GM19240 (cell line): ENCODE measurements around the gene C1orf210.

Experiments
- DNase-seq: peaks from one replicate; pipeline ENCODE4 v3.0.0; 2011; ENCODE audit warnings: low spot score; ENCODE audit not compliant: insufficient read length

C1orf210 gene

DNA sequence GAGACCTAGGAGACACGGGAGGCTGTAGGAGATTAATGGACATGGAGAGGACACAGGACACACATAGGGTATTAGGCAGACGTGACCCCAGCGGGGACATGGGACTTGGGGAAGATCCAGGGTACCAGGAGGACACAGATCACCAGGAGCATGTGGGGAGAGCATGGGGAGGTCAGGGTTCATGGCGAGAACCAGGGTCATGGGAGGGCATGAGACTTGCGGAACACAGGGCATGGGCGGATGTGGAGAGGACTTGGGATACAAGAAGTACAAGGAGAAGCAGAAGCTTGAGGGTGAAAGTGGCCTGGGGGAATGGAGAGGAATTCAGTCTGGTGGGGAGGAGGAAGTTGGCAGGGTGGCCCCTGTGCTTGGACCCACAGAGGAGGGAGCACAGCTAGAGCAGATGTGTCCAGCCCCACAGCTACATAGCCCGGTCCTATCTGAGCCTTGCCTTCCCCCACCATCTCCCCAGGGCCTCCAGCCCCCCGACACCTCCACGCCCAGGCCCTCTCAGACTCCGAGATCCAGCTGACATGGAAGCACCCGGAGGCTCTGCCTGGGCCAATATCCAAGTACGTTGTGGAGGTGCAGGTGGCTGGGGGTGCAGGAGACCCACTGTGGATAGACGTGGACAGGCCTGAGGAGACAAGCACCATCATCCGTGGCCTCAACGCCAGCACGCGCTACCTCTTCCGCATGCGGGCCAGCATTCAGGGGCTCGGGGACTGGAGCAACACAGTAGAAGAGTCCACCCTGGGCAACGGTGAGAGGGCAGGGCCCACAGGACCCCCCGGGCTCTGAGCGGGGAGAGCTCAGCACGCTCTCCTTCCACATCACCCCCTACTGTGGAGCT lies 27.5 kb upstream of the C1orf210 start:
- no peak for DNase-seq

DNA sequence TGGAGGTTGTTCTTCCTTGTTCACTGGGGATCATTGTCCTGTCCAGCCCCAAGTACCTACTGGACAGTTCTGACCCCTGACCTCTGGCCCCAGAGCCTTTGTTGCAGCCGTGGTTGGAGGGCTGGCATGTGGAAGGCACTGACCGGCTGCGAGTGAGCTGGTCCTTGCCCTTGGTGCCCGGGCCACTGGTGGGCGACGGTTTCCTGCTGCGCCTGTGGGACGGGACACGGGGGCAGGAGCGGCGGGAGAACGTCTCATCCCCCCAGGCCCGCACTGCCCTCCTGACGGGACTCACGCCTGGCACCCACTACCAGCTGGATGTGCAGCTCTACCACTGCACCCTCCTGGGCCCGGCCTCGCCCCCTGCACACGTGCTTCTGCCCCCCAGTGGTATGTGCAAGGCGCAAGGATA lies 26.8 kb upstream of the C1orf210 start:
- DNase-seq, result no peak

DNA sequence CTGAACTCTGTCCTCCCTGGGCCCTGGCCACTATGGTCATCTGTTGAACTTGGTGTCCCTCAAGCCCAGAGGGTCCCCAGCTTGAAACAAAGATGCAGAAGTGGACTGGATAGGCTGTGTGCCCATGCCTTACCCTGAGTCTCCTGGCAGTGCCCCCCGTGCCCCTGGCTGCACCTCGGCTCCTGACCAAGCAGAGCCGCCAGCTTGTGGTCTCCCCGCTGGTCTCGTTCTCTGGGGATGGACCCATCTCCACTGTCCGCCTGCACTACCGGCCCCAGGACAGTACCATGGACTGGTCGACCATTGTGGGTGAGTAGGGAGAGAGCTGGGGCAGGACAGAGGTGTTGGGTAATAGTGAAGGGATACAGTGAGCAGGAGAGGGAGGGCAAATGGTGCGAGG lies 26.1 kb upstream of the C1orf210 start:
- no peak for DNase-seq

DNA sequence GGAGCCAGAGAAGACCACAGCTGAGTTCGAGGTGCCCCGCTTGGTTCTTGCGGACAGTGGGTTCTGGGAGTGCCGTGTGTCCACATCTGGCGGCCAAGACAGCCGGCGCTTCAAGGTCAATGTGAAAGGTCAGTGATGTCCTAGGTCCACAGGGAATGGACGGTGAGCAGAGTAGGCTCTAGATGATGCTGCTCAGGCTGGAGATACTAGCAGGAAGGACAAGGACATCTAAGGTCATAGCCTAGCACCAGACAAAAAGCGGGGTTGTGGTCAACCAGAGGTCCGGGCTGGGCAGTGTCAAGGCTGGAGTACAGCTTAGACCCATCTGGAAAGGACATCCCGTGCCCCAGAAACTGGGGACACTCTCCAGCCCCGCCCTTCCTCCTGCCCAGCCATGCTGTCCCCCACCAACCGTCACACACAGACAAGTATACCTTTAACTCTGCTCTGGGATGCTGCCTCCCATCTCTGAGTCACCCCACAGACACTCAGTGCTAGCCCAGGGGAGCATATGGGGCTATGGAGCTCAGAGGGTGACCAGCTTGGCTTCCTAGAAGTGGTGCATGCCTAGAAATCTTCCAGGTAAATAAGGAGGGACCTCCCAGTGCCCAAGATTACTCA lies 24.1 kb upstream of the C1orf210 start:
- no peak for DNase-seq

DNA sequence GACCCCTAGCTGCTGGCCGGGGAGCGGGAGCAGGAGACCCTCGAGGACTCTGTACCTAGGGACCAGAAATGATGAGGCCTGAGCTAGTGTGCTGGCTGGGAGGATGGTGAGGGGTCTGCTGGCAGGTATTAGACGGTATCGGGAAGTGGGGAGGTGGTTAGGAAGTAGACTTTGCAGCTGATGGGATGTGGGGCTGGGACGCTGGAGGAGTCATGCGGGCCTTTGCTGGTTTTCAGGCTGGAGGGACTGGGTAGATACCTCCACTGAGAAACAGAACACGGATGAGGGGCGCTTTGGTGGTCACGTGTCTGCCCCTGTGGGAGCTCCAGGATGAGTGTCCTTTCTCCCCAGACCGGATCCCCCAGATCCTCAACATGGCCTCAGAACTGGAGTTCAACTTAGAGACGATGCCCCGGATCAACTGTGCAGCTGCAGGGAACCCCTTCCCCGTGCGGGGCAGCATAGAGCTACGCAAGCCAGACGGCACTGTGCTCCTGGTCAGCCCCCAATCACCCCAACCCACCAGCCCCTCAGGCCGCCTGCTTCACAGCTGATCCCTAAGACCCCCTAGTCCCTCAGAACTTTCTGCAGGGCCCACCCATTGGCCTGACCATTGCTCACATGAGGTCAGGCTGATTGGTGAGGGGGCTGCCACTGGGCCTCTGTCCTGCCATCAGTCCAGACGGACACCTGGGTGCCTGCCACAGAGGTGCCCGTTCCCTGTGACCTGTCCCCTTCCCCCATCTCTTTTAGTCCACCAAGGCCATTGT lies 23.4 kb upstream of the C1orf210 start:
- DNase-seq, result no peak

DNA sequence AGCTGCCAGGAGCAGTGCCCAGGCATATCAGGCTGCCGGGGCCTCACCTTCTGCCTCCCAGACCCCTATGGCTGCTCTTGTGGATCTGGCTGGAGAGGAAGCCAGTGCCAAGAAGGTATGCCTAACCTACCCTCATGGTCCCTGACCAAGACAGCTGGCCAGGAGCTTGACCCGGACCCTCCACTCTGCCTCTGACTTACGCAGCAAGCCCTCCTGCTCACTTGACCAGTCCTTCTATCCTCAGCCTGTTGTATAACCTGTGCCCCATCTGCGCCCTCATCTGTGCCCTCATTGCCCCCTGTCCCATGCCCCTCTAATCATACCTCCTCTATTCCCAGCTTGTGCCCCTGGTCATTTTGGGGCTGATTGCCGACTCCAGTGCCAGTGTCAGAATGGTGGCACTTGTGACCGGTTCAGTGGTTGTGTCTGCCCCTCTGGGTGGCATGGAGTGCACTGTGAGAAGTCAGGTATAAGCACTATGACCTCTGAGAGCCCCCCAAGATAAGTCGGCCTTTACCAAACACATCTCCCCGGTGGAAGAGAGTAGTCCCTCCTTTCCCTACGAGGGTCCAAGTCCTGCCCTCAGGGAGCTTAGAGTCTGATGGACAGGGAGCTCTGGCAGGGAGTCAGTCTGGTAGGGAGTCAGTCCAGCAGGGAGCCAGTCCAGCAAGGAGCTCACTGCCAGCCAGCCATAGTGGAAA lies 22.2 kb upstream of the C1orf210 start:
- no peak for DNase-seq

DNA sequence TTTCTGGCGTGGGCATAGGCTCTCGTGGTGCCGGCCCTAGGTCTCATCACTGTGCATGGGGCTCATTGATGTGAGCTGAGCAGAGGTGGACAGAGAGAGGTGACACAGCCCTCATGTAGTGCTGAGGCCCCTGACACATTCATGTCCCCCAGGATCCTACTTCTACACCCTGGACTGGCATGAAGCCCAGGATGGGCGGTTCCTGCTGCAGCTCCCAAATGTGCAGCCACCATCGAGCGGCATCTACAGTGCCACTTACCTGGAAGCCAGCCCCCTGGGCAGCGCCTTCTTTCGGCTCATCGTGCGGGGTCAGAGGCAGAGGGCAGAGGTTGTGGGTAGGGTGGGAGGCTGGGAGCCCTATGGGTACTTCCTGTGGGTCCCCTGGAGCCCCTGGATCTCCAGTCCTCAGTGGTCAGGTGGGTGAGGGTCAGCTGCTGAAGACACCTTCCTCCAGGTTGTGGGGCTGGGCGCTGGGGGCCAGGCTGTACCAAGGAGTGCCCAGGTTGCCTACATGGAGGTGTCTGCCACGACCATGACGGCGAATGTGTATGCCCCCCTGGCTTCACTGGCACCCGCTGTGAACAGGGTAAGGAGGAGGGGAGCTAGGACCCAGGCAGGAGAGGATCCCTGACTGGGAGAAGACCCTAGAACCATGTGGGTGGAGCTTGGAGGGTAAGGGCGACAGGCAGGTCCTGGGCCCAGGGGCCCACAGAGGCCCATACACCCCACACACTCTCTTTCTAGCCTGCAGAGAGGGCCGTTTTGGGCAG lies 21.5 kb upstream of the C1orf210 start:
- no peak for DNase-seq

DNA sequence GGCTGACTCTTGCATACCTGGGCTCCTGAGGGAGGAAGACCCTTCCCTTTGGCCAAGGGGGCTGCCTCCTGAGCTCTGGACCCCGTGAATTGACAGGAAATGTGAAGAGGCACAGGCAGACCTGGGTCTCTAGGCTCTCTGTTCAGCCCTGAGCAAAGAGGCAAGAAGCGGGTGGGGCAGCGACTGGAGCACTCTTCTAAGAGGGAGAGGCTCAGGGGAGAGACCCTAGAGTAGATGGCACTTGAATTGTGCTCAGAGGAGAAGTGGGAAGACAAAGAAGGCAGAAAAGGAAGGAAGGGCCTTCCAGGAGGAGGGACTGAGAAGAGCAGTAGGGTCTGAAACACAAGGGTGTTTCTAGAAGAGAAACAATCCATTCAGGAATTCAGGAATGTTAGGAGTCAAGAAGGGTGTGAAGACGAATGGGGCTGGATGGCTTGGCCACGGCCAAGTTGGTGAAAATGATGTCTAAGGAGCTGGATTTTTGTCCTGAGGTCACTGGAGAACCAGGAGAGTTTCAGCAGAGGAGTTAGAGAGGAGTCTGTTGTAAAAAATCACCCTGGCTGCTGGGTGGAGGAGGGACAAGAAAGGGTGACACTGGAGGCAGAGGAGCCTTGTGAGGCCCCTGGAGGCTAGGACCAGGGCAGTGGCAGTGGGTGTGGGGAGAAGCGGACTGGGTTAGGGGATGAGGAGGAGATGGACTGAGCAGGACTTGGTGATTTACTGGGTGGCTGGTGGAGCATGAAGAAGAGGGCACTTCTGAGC lies 20.7 kb upstream of the C1orf210 start:
- no peak for DNase-seq

DNA sequence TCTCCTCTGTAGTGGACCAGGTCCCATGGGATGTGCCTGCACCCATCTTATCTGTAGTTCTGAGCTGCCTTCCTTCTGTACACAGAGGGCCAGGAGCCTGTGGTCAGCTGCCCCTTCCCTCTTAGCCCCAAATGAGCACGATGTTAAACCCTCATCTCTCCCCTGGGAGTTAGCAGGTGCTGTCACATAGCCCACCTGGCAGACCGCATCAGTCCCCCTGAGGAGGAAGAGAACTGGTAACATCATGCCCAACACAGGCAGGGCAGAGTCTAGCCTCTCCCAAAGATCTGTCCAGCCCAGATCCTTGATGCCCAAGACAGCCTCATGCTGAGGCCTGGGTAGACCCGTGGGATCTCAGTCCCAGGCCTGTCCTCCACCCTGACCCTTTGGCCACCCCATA lies 20.1 kb upstream of the C1orf210 start:
- no peak for DNase-seq

DNA sequence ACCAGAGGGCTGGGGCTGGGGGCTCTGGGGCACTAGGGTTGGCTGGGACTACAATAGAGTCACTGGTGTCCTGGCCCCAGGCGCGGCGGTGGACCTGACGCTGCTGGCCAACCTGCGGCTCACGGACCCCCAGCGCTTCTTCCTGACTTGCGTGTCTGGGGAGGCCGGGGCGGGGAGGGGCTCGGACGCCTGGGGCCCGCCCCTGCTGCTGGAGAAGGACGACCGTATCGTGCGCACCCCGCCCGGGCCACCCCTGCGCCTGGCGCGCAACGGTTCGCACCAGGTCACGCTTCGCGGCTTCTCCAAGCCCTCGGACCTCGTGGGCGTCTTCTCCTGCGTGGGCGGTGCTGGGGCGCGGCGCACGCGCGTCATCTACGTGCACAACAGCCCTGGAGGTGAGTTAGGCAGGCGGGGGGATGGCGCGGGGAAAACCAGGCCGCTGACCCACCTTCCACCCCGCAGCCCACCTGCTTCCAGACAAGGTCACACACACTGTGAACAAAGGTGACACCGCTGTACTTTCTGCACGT lies 19.5 kb upstream of the C1orf210 start:
- DNase-seq, result no peak

DNA sequence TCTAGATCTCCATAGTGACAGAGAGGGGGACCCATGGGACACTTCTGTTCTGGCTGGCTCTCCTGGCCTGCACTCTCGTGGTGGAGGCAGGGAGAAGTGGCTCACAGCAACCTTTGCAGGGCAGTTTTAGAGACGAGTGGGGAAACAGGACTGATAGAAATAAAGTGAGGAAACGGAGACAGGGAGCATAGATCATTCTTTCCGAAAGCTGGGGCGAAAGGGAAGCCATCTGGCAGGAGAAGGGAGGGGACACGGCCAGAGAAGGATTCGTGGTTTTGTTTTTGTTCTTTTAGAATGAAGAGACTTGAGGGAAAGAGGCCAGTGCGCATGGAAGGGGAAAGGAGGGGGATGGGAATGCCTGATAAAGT lies 18.9 kb upstream of the C1orf210 start:
- DNase-seq, result no peak

DNA sequence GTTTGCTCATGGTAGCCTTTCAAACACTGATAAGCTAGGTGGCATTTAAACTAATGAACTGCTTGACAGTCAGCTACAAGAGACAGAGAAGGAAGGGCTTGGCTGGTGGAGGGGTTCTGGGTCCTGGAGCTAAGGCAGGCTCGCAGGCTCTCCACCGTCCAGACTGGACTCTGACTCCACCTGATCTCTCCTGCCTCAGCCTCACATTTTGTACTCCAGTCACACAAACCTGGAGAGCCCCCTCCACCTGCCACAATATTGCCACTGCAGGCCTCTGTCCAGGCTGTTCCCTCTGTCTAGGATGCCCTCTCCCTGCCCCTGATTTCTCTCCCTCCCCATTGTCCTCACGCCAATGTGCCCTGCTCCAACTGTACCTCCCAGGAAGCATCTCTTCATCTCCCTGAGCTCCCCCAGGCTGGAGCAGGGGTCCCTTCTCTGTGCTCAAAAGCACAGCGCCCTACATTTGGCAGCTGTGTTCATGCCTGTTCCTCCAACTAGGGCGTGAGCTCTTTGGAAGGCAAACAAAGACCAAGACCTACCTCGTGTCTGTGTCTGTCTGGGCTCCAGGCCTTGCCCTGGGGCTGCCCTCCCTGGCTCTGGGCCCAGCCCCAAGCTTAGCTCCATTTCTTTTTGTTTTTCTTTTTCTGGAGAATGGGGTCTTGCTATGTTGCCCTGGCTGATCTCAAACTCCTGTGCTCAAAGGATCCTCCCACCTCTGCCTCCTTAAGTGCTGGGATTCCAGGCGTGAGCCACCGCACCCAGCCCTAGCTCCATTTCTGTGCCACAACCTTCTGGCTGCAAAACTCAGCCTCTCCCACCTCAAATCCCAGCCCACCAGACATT lies 18.3 kb upstream of the C1orf210 start:
- no peak for DNase-seq

DNA sequence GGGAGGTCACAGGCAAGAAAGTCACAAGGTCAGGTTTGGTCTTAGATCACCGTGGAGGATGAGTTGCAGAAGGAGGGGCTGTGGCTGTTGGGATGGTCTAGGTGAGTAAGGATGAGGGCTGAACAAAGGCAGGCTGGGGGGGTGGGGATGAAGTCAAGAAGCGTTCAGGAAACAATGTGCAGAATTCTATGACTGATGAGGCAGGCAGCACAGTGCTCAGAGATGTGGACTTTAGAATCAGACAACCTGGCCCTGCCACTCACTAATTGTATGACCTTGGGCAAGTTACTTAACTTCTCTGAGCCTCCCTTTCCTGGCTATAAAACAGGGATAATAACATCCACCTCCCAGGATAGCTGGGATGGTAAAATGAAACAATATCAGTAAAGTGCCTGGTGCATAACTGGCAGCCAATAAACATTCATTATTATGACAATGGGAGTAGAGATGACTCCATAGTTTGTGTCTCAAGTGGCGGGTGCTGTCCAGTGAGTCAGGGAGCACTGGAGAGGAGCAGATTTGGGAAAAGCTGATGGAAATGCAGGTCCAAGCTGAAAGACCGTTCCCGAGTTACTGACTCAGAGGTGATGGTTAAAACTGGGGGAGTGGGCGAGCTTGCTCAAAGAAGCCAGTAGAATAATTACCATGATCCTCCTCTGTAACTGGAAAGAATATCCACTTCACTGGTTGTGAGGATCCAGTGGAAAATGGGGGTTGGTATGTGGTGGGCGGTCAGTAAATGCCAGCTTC lies 17.5 kb upstream of the C1orf210 start:
- no peak for DNase-seq

DNA sequence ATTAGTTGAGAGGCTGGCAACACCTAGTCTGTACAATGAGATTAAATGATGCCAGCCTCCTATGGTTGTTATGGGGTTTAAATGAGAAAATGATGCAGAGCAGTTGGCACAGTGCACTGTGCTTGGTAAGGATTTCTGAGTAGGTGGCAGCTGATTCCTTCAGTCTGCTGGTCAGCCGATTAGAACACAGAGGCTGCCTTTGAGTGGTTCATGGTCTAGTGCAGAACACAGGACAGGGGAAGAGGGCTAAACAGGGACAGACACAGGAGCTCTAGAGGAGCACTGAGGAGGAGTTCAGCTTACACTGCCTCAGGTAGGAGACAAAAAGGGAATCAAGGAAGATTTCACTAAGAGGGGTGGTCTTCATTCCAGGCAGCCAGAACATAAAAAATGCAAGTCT lies 16.8 kb upstream of the C1orf210 start:
- no peak for DNase-seq

DNA sequence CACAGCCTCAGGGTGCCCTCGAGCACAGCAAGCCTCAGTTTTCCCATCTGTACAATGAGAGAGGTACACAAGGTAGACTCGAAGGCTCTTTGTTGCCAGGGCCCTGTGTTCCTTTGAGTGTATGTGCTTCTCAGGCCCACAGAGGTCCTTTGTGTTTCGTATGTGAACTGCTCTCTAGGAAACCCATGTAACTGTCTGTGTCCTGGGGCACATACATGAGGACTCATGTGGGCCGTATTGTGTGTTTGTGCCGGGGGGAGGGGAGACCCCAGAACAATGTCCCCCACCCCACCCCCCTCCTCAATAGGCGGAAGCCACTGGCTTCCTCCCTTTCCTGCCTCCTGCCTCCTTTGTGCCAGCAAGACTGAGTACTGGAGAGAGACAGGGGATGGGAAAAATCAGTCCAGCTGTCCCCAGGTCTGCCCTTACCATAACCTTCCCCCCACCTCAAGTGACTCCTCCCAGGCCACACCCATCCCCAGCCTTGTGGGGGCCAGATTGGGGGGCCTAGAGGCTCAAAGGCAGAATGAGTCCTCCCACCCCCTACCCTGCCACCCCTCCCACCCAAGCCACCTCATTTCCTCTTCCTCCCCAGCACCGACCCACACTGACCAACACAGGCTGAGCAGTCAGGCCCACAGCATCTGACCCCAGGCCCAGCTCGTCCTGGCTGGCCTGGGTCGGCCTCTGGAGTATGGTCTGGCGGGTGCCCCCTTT lies 15.2 kb upstream of the C1orf210 start, which contains the start of gene TIE1:
Gene TIE1 (plus strand): TSS at position 605 of the 717 bp plus-strand sequence. CDS start 90 bp downstream, at position 695.
- no peak for DNase-seq

DNA sequence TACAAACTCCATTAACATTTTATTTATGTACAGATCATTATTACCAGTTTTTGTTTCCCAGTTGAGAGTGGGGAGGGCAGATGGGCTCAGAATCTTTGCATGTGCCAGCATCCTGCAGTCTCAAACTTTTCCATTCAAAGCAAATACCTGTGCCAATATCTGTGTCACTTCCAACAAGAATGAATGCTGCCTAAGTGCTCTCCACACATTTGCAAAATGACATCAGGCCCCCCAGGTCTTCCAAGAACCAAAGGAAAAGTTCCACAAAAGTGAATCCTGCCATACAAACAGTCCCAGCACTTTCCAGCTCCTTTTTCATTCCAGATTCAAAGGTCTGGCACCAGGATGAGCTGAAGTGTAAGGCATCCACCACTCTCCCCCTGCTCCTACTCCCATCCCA lies 13.7 kb upstream of the C1orf210 start:
- DNase-seq, result no peak

DNA sequence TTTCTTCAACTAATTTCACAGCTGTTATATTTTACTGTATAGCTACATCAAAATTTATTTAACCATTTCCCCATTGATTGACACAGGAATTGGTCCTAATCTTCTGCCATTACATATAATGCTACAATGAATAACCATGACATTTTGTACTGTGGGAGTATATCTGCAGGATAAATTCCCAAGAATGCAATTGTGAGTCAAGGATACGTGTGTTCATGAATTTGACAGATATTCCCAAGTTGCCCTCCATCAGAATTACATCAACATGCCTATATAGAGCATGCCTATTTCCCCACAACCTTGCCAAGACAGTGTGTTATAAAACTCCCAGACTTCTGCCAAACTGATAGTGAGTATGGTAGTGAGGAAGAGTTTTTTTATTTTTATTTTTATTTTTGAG lies 12.7 kb upstream of the C1orf210 start:
- no peak for DNase-seq

DNA sequence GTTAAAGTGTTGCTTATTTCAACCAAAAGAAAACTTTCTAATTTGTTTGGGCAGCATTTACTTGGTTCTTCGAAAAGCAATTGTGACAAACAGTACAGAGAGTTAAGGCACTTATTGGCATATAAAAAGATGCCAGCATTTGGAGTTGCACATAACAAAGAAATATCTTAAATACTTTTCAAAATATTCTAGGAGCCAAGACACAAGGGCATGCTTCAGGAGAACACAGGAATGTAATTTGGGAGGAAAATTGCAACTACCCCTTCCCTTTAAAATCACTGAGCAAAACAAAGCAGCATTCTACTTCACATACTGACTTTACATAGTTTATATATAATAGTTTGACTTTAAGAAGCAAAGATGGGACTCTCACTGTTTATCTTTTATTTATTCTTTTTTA lies 10.8 kb upstream of the C1orf210 start:
- DNase-seq, result no peak
